PFSK-1 (cell line): ENCODE results near the gene C1QTNF12.

Experiments used
- FOXP2 ChIP-seq: optimal IDR thresholded peaks from 2 replicates; pipeline ENCODE3; 2011; ENCODE audit warnings: borderline replicate concordance, control low read depth, inconsistent platforms; ENCODE audit not compliant: insufficient read depth; ENCODE audit errors: extremely low read length, extremely low read depth
- POLR2AphosphoS5 ChIP-seq: IDR thresholded peaks from 2 replicates; pipeline ENCODE4 v1.6.1; 2012; ENCODE audit warnings: low read depth, mild to moderate bottlenecking, control low read depth, low read length, moderate library complexity
- SIN3A ChIP-seq: IDR thresholded peaks from 2 replicates; pipeline ENCODE4 v1.6.1; 2012; ENCODE audit warnings: mild to moderate bottlenecking, low read length, moderate library complexity, borderline replicate concordance; ENCODE audit not compliant: insufficient read depth
- TAF1 ChIP-seq: IDR thresholded peaks from 2 replicates; pipeline ENCODE4 v1.6.1; 2012; ENCODE audit warnings: low read length, control low read depth, borderline replicate concordance; ENCODE audit not compliant: insufficient read depth
- TF ChIP-seq, protein P1 (sequence below), 2 experiments: IDR thresholded peaks; 2 replicates each; pipeline versions ENCODE4 v1.6.1 to v1.8.0; 2011 to 2012; ENCODE audit warnings: low read depth in 2 of 2, low read length in 2 of 2, control low read depth in 1 of 2, inconsistent platforms in 1 of 2, mild to moderate bottlenecking in 1 of 2, moderate library complexity in 1 of 2; ENCODE audit not compliant: insufficient read depth in 1 of 2

The C1QTNF12 gene

DNA sequence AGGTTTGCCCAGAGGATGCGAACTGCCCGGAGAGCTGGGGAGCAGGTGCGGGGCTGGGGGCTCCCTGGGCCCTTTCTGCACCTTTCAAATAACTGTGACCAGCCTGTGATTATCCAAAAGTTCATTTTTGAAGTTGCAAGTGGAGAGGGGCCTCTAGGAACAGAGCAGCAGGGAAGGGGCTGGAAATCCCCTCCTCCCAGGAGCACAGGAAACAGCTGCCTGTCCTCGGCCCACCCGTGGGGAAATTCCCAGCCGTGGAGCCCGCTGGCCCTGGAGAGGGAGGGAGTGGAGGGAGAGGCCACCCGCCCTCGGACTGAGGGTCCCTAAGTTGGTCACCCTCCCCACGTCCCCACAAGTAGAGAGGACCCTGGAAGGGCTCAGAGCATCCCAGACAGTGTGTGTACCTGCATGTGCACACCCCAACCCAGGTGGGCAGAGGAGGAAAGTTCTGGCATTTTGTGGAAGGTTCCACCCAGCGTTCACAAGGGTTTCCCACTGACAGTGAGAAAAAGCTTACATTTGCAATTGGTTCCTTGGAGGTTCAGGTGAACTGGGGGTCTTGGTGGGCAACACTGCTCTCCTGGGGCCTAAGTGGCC is 31.3 kb downstream of the C1QTNF12 start:
- TF ChIP-seq FOXP2 (no peak), TAF1 (no peak), SIN3A (no peak), POLR2AphosphoS5 (no peak)
- TF ChIP-seq, protein P1, sequence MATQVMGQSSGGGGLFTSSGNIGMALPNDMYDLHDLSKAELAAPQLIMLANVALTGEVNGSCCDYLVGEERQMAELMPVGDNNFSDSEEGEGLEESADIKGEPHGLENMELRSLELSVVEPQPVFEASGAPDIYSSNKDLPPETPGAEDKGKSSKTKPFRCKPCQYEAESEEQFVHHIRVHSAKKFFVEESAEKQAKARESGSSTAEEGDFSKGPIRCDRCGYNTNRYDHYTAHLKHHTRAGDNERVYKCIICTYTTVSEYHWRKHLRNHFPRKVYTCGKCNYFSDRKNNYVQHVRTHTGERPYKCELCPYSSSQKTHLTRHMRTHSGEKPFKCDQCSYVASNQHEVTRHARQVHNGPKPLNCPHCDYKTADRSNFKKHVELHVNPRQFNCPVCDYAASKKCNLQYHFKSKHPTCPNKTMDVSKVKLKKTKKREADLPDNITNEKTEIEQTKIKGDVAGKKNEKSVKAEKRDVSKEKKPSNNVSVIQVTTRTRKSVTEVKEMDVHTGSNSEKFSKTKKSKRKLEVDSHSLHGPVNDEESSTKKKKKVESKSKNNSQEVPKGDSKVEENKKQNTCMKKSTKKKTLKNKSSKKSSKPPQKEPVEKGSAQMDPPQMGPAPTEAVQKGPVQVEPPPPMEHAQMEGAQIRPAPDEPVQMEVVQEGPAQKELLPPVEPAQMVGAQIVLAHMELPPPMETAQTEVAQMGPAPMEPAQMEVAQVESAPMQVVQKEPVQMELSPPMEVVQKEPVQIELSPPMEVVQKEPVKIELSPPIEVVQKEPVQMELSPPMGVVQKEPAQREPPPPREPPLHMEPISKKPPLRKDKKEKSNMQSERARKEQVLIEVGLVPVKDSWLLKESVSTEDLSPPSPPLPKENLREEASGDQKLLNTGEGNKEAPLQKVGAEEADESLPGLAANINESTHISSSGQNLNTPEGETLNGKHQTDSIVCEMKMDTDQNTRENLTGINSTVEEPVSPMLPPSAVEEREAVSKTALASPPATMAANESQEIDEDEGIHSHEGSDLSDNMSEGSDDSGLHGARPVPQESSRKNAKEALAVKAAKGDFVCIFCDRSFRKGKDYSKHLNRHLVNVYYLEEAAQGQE (IDR thresholded peaks at IDR 0.05; ENCODE audit: insufficient read depth in 1 of 2, low read depth in 2 of 2, low read length in 2 of 2) = no peak

DNA sequence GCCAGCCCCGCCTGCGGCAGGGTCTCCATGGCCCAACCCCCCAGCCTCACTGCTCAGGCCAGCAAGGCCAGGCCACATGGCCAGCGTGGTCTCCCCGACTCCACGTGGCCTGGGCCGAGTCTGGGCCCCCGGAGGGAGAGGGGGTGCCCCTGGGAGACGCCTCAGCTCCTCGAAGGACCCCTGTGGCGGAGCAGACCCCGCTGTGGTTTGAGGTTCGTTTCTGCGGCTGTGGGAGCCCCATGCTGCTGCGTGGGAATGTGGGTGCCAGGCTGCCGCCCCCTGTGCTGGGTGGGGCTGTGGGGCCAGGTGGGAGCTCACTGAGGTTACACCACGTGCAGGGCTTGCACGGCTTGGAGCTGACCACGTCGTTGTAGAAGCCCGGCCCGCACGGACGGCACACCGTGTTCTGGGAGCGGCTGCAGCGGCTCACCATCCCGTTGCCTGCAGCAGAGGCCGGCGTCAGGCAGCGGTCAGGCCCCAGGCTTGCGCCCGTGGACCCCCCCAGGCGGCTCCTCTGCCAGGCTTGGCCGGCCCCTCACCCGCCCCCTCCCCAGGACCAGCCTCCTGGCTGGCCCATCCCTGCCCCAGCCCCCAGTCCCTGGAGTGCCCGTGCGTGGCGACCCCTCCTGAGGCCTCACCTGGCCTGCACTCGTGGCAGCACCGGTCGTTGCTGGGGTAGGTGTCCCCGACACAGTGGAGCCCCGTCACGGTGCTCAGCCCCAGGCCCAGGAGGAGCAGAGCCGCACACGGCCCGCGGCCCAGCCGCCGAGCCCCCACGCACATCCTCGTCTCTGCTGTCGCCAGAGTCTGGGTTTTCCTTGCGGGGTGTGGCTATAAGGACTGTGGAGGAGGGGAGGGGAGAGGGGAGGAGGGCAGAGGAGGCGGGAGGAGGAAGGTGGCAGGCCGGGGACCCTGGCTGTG is 32.9 kb downstream of the C1QTNF12 start, which contains the start of gene TNFRSF4:
Gene TNFRSF4, minus strand, starts transcription at position 809 of the 921 bp plus-strand sequence. Its CDS starts 26 bp downstream, at position 783.
- TF ChIP-seq TAF1 = no peak
- no peak for TF ChIP-seq SIN3A
- TF ChIP-seq POLR2AphosphoS5 = no peak
- TF ChIP-seq, protein P1 (IDR thresholded peaks at IDR 0.05; ENCODE audit: insufficient read depth in 1 of 2, low read depth in 2 of 2, low read length in 2 of 2) = no peak
- TF ChIP-seq FOXP2 = no peak

DNA sequence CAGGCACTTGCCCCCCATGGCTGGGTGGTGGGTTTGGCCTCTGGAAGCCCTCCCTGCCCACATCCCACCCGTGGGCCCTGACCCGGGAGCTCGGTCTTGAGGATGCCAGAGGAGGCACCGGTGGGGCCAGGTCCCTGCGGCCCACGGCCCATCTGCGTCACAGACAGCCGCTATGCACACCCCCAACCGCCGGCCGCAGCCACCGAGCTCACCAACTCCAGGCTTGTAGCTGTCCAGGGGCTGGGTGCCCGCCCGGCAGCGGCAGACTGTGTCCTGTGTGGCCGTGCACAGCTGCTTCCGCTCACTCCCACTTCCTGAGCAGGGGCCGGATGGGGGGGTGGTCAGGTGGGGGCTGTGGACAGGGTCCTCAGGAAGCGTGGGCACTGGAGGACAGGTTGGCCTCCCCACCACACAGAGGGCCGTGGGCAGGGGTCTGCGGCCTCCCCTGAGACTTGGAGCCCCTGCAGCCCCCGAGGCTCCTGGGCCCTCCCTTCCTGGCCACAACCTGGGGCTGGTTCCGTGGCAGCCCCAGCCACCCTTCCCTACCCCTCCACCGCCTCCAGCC is 33.7 kb downstream of the C1QTNF12 start:
- TF ChIP-seq SIN3A = no peak
- TF ChIP-seq, protein P1 (IDR thresholded peaks at IDR 0.05; ENCODE audit: insufficient read depth in 1 of 2, low read depth in 2 of 2, low read length in 2 of 2) = peak; percentile 64 to 65; a peak in 2 of 4 replicates
- peak; percentile 73 for TF ChIP-seq FOXP2

DNA sequence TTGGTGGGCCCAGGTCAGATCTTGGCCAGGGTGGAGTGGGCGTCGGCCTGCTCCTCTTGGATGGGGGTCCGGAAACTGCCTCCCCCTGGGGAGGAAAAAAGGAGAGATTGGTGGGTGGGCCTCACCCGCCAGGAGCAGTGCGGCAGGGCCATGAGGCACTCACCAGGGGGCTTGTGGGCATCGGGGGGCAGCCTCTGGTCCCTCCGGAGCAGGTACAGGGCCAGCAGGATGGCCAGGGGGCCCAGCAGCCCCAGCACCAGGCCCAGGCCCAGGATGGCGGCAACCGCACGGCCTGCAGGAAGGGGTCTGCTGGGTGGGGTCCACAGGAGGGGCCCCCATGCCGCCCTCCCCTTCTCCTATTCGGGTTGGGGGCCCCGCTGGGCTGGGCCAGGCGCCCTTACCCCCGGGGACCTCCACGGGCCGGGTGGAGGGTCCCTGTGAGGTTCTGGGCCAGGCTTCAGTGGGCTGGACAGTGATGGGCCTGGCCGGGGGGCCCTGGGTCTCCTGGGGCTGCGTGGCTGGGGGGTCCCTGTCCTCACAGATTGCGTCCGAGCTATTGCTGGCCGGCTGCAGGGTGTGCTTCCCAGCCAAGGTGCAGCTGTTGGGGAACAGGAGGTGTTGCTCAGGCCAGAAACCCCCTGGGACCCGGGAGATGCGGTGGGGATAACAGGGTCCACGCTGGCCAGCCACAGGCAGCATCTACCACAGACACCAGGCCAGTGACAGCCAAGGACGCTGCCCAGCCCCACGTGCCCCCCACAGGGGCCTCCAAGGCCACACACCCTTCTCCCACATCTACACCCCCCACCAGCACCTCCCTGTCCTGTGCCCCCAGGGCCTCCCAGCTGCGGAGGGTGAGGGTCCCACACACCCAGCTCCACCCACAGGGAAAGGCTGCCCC is 34.7 kb downstream of the C1QTNF12 start:
- TF ChIP-seq SIN3A = no peak
- TF ChIP-seq TAF1 = no peak
- no peak for TF ChIP-seq POLR2AphosphoS5

DNA sequence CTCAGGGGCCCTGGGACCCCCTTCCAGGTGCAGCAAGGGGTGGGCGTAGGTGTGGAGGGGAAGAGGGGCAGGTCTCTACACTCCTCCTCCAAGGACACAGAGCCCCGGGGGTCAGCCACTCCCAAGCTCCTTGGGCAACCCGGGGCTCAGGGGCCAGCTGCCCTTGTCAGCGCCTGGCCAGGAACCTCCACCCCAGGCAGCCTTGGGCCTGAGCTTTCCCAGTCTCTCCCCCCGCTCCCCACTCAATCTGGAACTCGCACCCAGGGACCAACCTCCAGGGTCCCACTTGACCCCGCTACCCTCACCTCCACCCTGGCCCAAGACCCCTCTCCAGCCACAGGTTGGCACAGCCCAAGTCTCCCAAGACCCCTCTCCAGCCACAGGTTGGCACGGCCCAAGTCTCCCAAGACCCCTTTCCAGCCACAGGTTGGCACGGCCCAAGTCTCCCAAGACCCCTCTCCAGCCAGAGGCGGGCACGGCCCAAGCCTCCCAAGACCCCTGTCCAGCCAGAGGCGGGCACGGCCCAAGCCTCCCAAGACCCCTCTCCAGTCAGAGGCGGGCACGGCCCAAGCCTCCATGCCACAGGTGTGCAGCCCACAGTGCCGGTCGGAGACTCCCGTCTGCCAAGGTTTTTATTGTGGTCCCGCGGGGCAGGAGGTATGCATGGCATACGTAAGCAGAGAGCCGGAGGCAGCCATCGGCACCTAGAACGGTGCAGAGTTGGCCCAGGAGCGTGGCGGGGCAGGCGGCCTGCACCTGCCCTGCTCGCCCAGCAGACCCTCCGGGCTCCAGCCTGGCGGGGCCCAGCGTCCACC is 35.6 kb downstream of the C1QTNF12 start:
- TF ChIP-seq TAF1 = no peak
- TF ChIP-seq SIN3A = no peak
- TF ChIP-seq POLR2AphosphoS5 = no peak
- no peak for TF ChIP-seq FOXP2
- TF ChIP-seq, protein P1 (IDR thresholded peaks at IDR 0.05; ENCODE audit: insufficient read depth in 1 of 2, low read depth in 2 of 2, low read length in 2 of 2) = no peak
